LNCaP clone FGC (cell line): ENCODE data around the gene TMEM121.
"Not testable (repeated sequence)": the region's sequence is repeated elsewhere in the genome, so short reads cannot be mapped to it uniquely, and the experiment has no call there.

Experiments
- DNase-seq: peaks from one replicate; pipeline ENCODE4 v3.0.0-alpha.2; 2011; ENCODE audit warnings: low read depth
- H3K4me3 ChIP-seq: 2 replicates; pipeline ENCODE4 v1.5.1; 2011; ENCODE audit warnings: mild to moderate bottlenecking, low read depth, low read length, control low read depth
- TF ChIP-seq, protein P1 (sequence below): IDR thresholded peaks from 2 replicates; pipeline ENCODE4 v1.5.1; 2012; ENCODE audit warnings: mild to moderate bottlenecking; ENCODE audit not compliant: control insufficient read depth, insufficient read depth; ENCODE audit errors: extremely low read depth

Gene TMEM121

DNA sequence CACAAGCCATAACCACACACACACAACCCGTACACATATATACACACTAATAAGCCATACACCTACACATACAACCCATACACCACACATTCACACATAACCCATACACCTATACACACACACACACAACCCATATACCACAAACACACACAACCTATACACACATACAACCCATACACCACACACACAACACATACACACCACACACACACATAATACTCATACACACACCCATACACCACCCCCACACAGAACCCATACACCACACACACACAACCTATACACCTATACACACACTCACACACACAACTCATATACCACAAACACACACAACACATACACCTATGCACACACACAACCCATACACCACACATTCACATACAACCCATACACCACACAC, 44.1 kb downstream of the TMEM121 start:
- TF ChIP-seq, protein P1, sequence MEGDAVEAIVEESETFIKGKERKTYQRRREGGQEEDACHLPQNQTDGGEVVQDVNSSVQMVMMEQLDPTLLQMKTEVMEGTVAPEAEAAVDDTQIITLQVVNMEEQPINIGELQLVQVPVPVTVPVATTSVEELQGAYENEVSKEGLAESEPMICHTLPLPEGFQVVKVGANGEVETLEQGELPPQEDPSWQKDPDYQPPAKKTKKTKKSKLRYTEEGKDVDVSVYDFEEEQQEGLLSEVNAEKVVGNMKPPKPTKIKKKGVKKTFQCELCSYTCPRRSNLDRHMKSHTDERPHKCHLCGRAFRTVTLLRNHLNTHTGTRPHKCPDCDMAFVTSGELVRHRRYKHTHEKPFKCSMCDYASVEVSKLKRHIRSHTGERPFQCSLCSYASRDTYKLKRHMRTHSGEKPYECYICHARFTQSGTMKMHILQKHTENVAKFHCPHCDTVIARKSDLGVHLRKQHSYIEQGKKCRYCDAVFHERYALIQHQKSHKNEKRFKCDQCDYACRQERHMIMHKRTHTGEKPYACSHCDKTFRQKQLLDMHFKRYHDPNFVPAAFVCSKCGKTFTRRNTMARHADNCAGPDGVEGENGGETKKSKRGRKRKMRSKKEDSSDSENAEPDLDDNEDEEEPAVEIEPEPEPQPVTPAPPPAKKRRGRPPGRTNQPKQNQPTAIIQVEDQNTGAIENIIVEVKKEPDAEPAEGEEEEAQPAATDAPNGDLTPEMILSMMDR: no peak
- H3K4me3 ChIP-seq: no peak overlapping the region
- DNase-seq: no peak

DNA sequence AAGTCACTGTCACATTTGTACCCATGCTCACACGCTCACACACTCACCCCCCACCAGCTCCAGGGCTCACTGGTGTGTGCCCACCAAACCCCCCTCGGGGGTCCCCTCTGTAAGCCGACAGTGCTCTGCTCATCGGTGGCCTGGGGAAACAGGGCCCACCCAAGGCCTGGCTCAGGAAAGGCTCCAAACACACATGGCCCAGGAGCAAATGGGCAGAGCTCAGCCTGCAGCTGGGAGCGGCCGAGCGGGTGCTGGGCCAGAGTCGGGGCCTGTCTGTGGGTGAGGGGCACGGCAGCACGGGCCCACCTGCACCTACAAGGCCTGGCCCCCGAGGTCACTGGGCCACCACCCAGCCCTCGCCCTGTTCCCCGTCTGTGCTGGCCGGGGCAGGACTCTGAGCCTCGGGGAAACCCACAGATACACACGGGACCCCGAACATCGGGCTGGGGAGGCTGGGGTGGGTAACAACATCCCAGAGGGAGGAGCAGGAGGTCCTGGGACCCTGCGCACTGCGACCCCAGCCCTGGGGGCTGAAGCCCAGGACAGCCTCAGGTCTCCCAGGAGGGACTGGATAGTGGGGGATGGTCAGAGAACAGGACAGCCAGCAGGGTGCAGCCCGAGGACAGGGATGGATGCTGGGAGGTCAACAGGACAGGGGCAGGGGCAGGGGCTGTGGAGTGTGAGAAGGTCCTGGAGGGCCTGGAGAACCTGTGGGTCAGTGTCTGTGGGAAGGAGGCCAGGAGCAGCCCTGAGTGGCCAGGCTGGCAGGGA, 45.0 kb downstream of the TMEM121 start:
- not testable (repeated sequence) for H3K4me3 ChIP-seq, DNase-seq

DNA sequence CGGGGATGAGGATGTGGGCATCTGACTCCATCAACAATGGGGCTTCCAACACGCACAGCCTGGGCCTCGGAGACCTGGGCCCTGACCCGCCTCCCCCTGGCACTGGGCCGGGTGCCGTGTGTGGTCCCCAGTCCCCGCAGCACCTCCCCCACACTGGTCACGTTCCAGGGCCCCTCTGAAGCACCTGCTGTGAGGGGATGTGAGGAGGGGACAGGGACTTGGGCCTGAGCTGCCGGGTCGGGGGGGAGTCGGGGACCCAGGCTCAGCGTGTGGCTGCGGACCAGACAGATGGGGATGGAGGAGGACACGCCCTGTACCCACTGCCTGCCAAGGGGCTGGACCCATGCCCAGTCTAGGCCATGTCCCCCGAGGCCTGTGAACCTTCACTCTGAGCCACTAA, 45.7 kb downstream of the TMEM121 start:
- not testable (repeated sequence) for DNase-seq, H3K4me3 ChIP-seq

DNA sequence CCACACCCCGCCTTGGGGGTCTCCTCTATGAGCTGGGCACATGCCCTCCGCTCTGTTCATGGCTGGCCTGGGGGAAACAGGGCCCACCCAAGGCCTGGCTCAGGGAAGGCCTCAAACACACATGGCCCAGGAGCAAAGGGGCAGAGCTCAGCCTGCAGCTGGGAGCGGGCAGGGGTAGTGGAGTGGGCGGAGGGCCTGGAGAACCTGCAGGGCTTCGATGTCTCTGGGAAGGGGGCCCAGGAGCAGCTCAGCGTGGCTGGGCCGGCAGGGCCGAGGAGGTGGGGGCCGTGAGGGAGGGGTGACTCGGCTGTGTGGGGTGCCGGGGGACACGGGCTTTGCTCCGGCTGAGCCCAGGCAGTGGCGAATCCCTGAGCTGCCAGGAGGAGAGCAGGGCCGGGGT, 47.5 kb downstream of the TMEM121 start:
- H3K4me3 ChIP-seq, DNase-seq: not testable (repeated sequence)

DNA sequence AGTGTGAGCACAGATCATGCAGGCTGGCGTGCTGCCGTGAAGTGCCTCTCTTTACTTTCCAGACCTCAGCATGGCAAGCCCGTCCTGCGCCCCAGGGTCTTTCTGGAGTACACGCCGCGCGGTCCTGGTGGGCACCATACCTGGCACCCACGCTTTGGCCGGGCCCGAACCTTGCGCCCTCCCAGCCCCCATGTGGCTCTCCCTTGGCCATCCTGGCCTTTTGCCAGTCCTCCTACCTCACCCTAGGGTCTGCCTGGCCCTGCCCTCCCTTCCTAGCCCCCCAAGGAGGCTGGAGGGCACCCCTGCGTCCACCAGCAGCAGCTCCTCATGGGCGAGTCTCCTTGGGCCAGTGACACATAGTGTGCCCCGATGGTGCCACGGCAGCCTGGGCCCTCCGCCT, 48.0 kb downstream of the TMEM121 start:
- not testable (repeated sequence) for DNase-seq, H3K4me3 ChIP-seq

DNA sequence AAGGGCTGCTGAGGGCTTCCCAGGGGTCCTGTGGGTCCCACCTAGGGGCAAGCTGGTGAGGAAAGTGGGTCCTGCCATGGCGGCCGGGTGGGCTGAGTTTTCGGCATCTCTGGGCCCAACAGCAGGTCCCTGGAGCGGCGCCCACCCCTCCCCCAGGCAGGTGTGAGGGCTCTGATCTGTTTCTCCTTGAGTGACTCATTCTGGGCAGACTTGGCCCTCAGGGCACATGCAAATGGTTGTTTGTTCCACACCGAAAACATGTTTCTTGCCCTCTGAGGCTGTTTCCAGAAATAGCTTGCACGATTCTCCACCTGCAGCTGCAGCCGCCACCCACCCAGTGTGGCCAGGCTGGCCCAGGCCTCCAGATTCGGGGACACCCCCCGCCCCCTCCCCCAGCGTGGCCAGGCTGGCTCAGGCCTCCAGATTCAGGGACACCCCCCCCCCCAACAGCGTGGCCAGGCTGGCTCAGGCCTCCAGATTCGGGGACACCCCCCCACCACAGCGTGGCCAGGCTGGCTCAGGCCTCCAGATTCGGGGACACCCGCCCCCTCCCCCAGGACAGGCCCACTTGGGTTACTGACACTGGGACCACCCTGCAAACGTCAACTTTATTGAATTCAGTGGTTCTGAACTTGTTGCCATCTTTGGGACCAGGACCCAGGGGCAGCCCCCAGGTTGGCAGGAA, 48.8 kb downstream of the TMEM121 start:
- DNase-seq, H3K4me3 ChIP-seq: not testable (repeated sequence)

DNA sequence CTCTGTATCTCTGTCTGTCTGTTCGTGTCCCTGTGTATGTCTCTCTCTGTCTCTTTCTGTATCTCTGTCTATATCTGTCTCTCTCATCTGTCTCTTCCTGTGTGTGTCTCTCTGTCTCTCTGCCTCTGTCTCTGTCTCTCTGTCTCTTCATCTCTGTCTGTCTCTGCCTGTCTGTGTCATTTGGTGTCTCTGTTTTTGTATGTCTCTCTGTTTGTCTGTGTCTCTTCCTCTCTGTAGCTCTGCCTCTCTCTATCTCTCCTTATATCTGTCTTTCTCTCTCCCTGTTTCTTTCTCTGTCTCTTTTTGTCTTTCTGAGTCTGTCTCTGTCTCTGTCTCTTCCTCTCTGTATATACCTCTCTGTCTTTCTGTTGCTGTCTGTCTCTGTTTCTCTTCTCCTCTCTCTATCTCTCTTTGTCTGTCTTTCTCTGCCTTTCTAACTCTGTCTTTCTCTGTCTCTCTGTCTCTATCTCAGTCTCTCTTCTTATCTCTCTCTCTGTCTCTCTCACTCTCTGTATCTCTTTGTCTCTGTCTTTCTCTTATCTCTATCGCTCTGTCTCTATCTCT, 50.2 kb downstream of the TMEM121 start:
- DNase-seq: no peak
- TF ChIP-seq, protein P1: no peak
- no peak overlapping the region for H3K4me3 ChIP-seq

DNA sequence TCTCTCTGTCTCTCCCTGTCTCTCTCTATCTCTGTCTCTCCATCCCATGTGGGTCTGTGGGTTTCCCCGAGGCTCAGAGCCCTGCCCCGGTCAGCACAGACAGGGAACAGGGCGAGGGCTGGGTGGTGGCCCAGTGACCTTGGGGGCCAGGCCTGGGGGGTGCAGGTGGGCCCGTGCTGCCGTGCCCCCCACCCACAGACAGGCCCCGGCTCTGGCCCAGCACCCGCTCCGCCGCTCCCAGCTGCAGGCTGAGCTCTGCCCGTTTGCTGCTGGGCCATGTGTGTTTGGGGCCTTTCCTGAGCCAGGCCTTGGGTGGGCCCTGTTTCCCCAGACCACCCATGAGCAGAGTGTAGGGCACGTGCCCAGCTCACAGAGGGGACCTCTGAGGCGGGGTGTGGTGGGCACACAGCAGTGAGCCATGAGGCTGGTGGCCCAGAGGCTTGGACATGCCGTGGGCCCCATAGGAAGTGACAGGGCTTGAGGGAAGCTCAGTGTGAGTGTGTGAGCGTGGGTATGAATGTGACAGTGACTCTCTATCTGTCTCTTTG, 51.0 kb downstream of the TMEM121 start:
- no peak overlapping the region for H3K4me3 ChIP-seq
- TF ChIP-seq, protein P1: no peak

DNA sequence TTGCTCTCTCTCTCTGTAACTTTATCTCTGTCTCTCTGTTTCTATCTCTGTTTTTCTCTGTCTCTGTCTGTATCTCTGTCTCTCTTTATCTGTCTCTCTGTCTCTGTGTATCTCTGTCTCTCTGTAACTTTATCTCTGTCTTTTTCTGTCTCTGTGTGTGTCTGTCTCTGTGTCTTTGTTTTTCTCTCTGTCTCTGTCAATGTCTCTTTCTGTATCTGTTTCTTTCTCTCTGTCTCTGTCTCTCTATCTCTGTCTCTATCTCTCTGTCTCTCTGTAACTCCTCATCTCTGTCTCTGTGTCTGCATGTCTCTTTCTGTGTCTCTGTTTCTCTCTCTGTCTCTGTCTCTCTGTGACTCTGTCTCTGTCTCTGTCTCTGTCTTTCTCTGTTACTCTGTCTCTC, 51.7 kb downstream of the TMEM121 start:
- TF ChIP-seq, protein P1: no peak
- DNase-seq: no peak
- H3K4me3 ChIP-seq: no peak overlapping the region

More for the DNA sequence above, 51.0 kb downstream of the TMEM121 start:
- DNase-seq: no peak

DNA sequence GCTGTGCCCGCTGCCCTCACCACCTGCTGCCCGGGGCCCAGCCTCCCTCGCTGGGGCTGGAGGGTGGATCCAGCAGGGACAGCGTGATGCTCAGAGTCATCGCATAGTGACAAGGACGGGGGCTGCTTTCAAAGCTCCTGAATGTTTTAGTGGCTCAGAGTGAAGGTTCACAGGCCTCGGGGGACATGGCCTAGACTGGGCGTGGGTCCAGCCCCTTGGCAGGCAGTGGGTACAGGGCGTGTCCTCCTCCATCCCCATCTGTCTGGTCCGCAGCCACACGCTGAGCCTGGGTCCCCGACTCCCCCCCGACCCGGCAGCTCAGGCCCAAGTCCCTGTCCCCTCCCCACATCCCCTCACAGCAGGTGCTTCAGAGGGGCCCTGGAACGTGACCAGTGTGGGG, 52.8 kb downstream of the TMEM121 start:
- not testable (repeated sequence) for DNase-seq, H3K4me3 ChIP-seq
